ENCODE results near the gene LAMA3.

DNA sequence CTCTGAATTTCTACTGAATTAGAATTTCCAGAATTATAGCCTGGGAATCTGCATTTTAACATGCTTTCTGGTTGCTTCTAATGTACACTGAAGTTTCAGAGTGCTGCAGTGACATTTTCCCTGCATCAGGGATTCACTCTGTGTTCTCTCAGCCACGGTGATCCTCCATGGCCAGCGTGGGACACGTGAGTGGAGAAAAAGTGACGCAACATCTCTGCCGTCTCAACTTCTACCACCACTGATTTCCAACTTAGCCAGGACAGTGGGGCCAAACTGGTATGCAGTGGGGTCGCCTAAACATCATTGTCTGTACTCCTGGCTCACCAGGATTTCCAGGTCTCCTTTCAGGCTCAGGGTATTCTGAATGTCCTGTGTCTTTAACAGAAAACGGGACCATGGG, 44.6 kb downstream of the LAMA3 start:
- TF ChIP-seq POLR2A (IDR thresholded peaks at IDR 0.05; ENCODE audit: low read length) (no peak), GATA1 (IDR thresholded peaks at IDR 0.05; ENCODE audit: low read depth, low read length) (no peak)

Data from erythroblast (primary cell).